GM21528 (cell line): ENCODE results near the gene ARHGAP8.

Experiments used
- ATAC-seq: cut with Tn5 transposase; IDR thresholded peaks from one replicate; pipeline ENCODE4 v1.9.1; 2021; ENCODE audit warnings: mild to moderate bottlenecking, moderate library complexity; ENCODE audit not compliant: unreplicated experiment, low FRiP score

The ARHGAP8 gene

GRCh38 chr22:44752285-44753188, at the start of gene ARHGAP8:
Gene ARHGAP8, plus strand, starts transcription at chr22:44752575. Its CDS starts 33,953 bp downstream, at chr22:44786528.
- no peak for ATAC-seq

GRCh38 chr22:44703255-44703870, 49.0 kb upstream of the ARHGAP8 start:
- ATAC-seq: no peak

GRCh38 chr22:44704159-44705021, 48.0 kb upstream of the ARHGAP8 start:
- no peak for ATAC-seq

- no peak for ATAC-seq
Measured at GRCh38 chr22:44705022-44705297, 47.4 kb upstream of the ARHGAP8 start.

GRCh38 chr22:44706488-44706887, 45.9 kb upstream of the ARHGAP8 start:
- ATAC-seq: no peak

- no peak for ATAC-seq
Measured at GRCh38 chr22:44707178-44707577, 45.2 kb upstream of the ARHGAP8 start.

GRCh38 chr22:44707752-44708151, 44.6 kb upstream of the ARHGAP8 start:
- no peak for ATAC-seq

GRCh38 chr22:44709881-44710392, 42.4 kb upstream of the ARHGAP8 start:
- ATAC-seq: no peak

GRCh38 chr22:44710474-44711240, 41.7 kb upstream of the ARHGAP8 start:
- ATAC-seq: no peak

GRCh38 chr22:44711241-44711560, 41.2 kb upstream of the ARHGAP8 start:
- ATAC-seq: no peak

GRCh38 chr22:44711690-44712555, 40.5 kb upstream of the ARHGAP8 start:
- no peak for ATAC-seq

GRCh38 chr22:44712962-44713361, 39.4 kb upstream of the ARHGAP8 start:
- ATAC-seq: no peak

GRCh38 chr22:44714703-44715350, 37.5 kb upstream of the ARHGAP8 start:
- ATAC-seq: no peak

GRCh38 chr22:44718418-44718817, 34.0 kb upstream of the ARHGAP8 start:
- no peak for ATAC-seq

- ATAC-seq: no peak
Measured at GRCh38 chr22:44719586-44720368, 32.6 kb upstream of the ARHGAP8 start.

- ATAC-seq: no peak
Measured at GRCh38 chr22:44721213-44721612, 31.2 kb upstream of the ARHGAP8 start.

- ATAC-seq: no peak
Measured at GRCh38 chr22:44722611-44723010, 29.8 kb upstream of the ARHGAP8 start.

- no peak for ATAC-seq
Measured at GRCh38 chr22:44723801-44724200, 28.6 kb upstream of the ARHGAP8 start.
